NT2/D1 (cell line): ENCODE data around the gene DHRS1.

ENCODE experiments used
- DNase-seq: peaks from one replicate; pipeline ENCODE4 v3.0.0-alpha.2; 2011; ENCODE audit warnings: low read depth, low spot score
- H3K27me3 ChIP-seq: 2 replicates; pipeline ENCODE4 v1.6.0; 2011; ENCODE audit warnings: mild to moderate bottlenecking; ENCODE audit not compliant: insufficient read length, insufficient read depth
- H3K36me3 ChIP-seq: 2 replicates; pipeline ENCODE4 v1.6.1; 2011; ENCODE audit warnings: mild to moderate bottlenecking, low read length, mixed read lengths; ENCODE audit not compliant: insufficient read depth, insufficient read length
- H3K4me1 ChIP-seq: 2 replicates; pipeline ENCODE4 v1.5.1; 2011; ENCODE audit not compliant: insufficient read depth, insufficient read length
- H3K4me3 ChIP-seq: 2 replicates; pipeline ENCODE4 v1.5.1; 2011; ENCODE audit warnings: low read depth; ENCODE audit not compliant: insufficient read length
- H3K9ac ChIP-seq: 2 replicates; pipeline ENCODE4 v1.6.0; 2011; ENCODE audit warnings: low read depth; ENCODE audit not compliant: insufficient read length
- H3K9me3 ChIP-seq: 2 replicates; pipeline ENCODE4 v1.5.1; 2011; ENCODE audit warnings: mild to moderate bottlenecking, low read length; ENCODE audit not compliant: insufficient read depth
- SUZ12 ChIP-seq: IDR thresholded peaks from 2 replicates; pipeline ENCODE4 v1.6.1; 2011; ENCODE audit not compliant: insufficient read length, insufficient read depth; ENCODE audit errors: extremely low read depth
- YY1 ChIP-seq: IDR thresholded peaks from 2 replicates; pipeline ENCODE4 v1.6.1; 2011; ENCODE audit not compliant: insufficient read length, insufficient read depth
- ZNF274 ChIP-seq: IDR thresholded peaks from 2 replicates; pipeline ENCODE4 v1.6.1; 2011; ENCODE audit warnings: mild to moderate bottlenecking, low read depth, low read length

DHRS1 gene

GRCh38 chr14:24258548-24259265 is 40.9 kb downstream of the DHRS1 start:
- no peak for DNase-seq
- no peak for TF ChIP-seq YY1
- no peak for TF ChIP-seq SUZ12
- TF ChIP-seq ZNF274, result no peak
- peaks cover 9% of the 10 kb centered on the region for H3K4me1 ChIP-seq
- no peaks in the 10 kb centered on the region for H3K9me3 ChIP-seq
- peaks cover 29% of the 10 kb centered on the region for H3K36me3 ChIP-seq
- H3K27me3 ChIP-seq, result no peaks in the 10 kb centered on the region
- H3K9ac ChIP-seq, result no peak overlapping the region
- no peak overlapping the region for H3K4me3 ChIP-seq

GRCh38 chr14:24258119-24258518 is 41.5 kb downstream of the DHRS1 start:
- Histone ChIP-seq H3K27me3 (no peaks in the 10 kb centered on the region), H3K9me3 (no peaks in the 10 kb centered on the region), H3K36me3 (peaks cover 32% of the 10 kb centered on the region), H3K4me1 (peaks cover 6% of the 10 kb centered on the region), H3K4me3 (no peak overlapping the region), H3K9ac (no peak overlapping the region)
- TF ChIP-seq SUZ12 (no peak), YY1 (no peak), ZNF274 (no peak)
- no peak for DNase-seq

- H3K4me3 ChIP-seq, result no peak overlapping the region
- H3K9ac ChIP-seq, result no peak overlapping the region
- no peak for DNase-seq
- TF ChIP-seq YY1 (no peak), ZNF274 (no peak), SUZ12 (no peak)
- H3K4me1 ChIP-seq, result peaks cover 4% of the 10 kb centered on the region
- peaks cover 37% of the 10 kb centered on the region for H3K36me3 ChIP-seq
- H3K9me3 ChIP-seq, result no peaks in the 10 kb centered on the region
- no peaks in the 10 kb centered on the region for H3K27me3 ChIP-seq
These were observed 42.6 kb downstream of the DHRS1 start for GRCh38 chr14:24256960-24257359.

- peaks cover 30% of the 10 kb centered on the region for H3K36me3 ChIP-seq
- no peaks in the 10 kb centered on the region for H3K9me3 ChIP-seq
- DNase-seq, result no peak
- peaks cover 4% of the 10 kb centered on the region for H3K4me1 ChIP-seq
- no peaks in the 10 kb centered on the region for H3K27me3 ChIP-seq
- TF ChIP-seq YY1 (no peak), ZNF274 (no peak), SUZ12 (no peak)
- H3K4me3 ChIP-seq, result no peak overlapping the region
- H3K9ac ChIP-seq, result no peak overlapping the region
These were observed 43.5 kb downstream of the DHRS1 start for GRCh38 chr14:24255931-24256711.

- Histone ChIP-seq H3K4me1 (peaks cover 4% of the 10 kb centered on the region), H3K36me3 (peaks cover 30% of the 10 kb centered on the region), H3K4me3 (no peak overlapping the region), H3K9ac (no peak overlapping the region), H3K9me3 (no peaks in the 10 kb centered on the region), H3K27me3 (no peaks in the 10 kb centered on the region)
- no peak for TF ChIP-seq SUZ12
- TF ChIP-seq YY1, result no peak
- no peak for TF ChIP-seq ZNF274
- no peak for DNase-seq
These were observed 44.1 kb downstream of the DHRS1 start for GRCh38 chr14:24255438-24255837.

GRCh38 chr14:24254630-24255392 is 44.8 kb downstream of the DHRS1 start:
- Histone ChIP-seq H3K9ac (no peak overlapping the region), H3K27me3 (no peaks in the 10 kb centered on the region), H3K9me3 (no peaks in the 10 kb centered on the region), H3K36me3 (peaks cover 30% of the 10 kb centered on the region), H3K4me1 (peaks cover 4% of the 10 kb centered on the region), H3K4me3 (no peak overlapping the region)
- no peak for DNase-seq
- no peak for TF ChIP-seq SUZ12
- no peak for TF ChIP-seq ZNF274
- TF ChIP-seq YY1, result no peak

- TF ChIP-seq YY1 (no peak), ZNF274 (no peak), SUZ12 (no peak)
- H3K27me3 ChIP-seq, result no peaks in the 10 kb centered on the region
- no peaks in the 10 kb centered on the region for H3K9me3 ChIP-seq
- H3K4me3 ChIP-seq, result no peak overlapping the region
- peaks cover 30% of the 10 kb centered on the region for H3K36me3 ChIP-seq
- H3K9ac ChIP-seq, result no peak overlapping the region
- peaks cover 3% of the 10 kb centered on the region for H3K4me1 ChIP-seq
- no peak for DNase-seq
These were observed 45.6 kb downstream of the DHRS1 start for GRCh38 chr14:24253936-24254335.
